ENCODE results near the gene TXK.
A peak's percentile ranks its signal among the peaks of the same experiment; 100 is the strongest.

The TXK gene

GRCh38 chr4:48130100-48130499 is 4.0 kb downstream of the TXK start:
- no peak overlapping the region for H2AFZ ChIP-seq (ENCODE audit: low read depth)
- H4K20me1 ChIP-seq (ENCODE audit: insufficient read depth): no peaks in the 10 kb centered on the region
- H3K27me3 ChIP-seq (ENCODE audit: insufficient read depth, low read depth): no peaks in the 10 kb centered on the region
- H3K4me2 ChIP-seq: no peak overlapping the region
- H3K79me2 ChIP-seq (ENCODE audit: insufficient read depth, low read depth): no peaks in the 10 kb centered on the region
- H3K9ac ChIP-seq: no peak overlapping the region
- H3K36me3 ChIP-seq (ENCODE audit: insufficient read depth): no peaks in the 10 kb centered on the region
- TF ChIP-seq, protein P1, sequence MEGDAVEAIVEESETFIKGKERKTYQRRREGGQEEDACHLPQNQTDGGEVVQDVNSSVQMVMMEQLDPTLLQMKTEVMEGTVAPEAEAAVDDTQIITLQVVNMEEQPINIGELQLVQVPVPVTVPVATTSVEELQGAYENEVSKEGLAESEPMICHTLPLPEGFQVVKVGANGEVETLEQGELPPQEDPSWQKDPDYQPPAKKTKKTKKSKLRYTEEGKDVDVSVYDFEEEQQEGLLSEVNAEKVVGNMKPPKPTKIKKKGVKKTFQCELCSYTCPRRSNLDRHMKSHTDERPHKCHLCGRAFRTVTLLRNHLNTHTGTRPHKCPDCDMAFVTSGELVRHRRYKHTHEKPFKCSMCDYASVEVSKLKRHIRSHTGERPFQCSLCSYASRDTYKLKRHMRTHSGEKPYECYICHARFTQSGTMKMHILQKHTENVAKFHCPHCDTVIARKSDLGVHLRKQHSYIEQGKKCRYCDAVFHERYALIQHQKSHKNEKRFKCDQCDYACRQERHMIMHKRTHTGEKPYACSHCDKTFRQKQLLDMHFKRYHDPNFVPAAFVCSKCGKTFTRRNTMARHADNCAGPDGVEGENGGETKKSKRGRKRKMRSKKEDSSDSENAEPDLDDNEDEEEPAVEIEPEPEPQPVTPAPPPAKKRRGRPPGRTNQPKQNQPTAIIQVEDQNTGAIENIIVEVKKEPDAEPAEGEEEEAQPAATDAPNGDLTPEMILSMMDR (conservative IDR thresholded peaks at IDR 0.05; ENCODE audit: low read depth, low read length): no peak
- H3K27ac ChIP-seq: no peak overlapping the region
- no peak overlapping the region for H3K4me3 ChIP-seq (IDR thresholded peaks at IDR 0.05; ENCODE audit: insufficient read depth, low read depth, low read length)
- peaks cover 20% of the 10 kb centered on the region for H3K4me1 ChIP-seq (ENCODE audit: low read depth, poor library complexity, severe bottlenecking)

DNA sequence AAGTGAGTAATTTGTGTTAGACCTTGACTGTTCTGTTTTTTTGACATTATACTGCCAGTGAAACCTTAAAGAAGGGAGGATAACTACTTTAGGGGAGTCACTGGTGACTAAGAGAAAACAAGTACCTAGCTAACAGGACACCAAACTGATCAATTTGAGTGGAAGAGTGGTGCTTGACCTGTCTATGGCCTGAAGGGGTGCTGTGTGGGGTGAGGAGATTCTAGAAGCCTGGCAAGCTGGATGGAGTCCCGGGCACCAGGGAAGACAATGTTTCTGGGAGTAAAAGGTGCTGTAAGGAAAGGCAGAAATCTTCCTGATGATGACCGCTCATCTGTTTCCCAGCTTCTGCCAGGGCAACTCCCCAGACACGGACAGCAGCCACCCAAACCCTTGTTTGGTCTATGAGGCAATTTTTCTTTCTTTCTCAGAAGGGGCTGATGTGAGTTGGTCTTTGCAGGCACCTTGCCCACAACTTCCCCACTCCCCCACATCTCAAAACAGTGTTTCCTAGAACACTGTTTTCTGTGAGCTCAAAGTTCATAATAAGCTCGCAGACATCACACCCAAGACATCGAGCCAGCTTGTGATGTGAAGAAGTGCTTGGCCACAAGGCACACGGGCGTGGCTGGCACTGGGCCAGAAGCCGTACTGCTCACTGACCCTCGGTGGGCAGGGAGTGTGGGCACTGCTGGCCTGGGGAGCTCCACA is 4.6 kb downstream of the TXK start:
- TF ChIP-seq, protein P1 (conservative IDR thresholded peaks at IDR 0.05; ENCODE audit: low read depth, low read length): no peak
- no peaks in the 10 kb centered on the region for H3K36me3 ChIP-seq (ENCODE audit: insufficient read depth)
- H2AFZ ChIP-seq (ENCODE audit: low read depth): no peak overlapping the region
- H4K20me1 ChIP-seq (ENCODE audit: insufficient read depth): no peaks in the 10 kb centered on the region
- no peaks in the 10 kb centered on the region for H3K27me3 ChIP-seq (ENCODE audit: insufficient read depth, low read depth)
- no peaks in the 10 kb centered on the region for H3K79me2 ChIP-seq (ENCODE audit: insufficient read depth, low read depth)
- no peak overlapping the region for H3K4me2 ChIP-seq
- no peak overlapping the region for H3K9ac ChIP-seq
- no peak overlapping the region for H3K4me3 ChIP-seq (IDR thresholded peaks at IDR 0.05; ENCODE audit: insufficient read depth, low read depth, low read length)
- peaks cover 20% of the 10 kb centered on the region for H3K4me1 ChIP-seq (ENCODE audit: low read depth, poor library complexity, severe bottlenecking)
- H3K27ac ChIP-seq: no peak overlapping the region

DNA sequence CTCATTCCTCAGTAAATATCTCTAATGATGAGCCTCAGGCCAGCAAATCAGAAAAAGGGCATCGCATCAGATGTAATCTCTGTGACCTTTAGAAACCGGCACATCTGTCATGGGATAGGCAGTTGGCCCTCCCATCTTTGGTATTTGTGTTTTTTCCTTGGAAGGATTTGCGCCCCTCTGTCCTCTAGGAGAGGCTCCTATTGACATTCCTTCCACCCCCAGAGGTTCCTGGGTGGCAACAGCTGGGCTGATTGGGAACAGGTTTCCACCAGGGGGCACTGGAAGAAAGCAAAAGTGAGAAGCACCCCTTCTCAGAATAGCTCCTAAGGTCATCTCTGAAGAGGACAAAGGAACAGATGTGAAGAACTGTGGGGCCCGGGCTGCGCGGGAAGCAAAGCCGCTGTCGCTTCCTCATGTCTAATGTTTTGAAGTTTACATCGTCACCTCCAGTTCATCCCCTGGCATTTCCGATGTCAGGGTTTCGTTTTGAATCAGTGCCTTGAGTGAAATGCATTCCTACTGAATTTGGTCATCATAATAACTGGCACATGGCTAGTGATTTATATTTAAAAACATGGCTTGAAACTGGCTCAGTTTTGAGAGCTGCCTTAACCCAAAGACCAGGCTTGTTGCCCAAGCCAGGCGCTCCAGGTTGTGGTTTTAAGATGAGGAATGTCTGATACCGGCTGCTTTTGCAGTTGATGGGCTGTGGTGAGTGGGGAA is 6.2 kb downstream of the TXK start:
- Histone ChIP-seq H2AFZ (ENCODE audit: low read depth) (peak overlapping the region; percentile 28), H4K20me1 (ENCODE audit: insufficient read depth) (no peaks in the 10 kb centered on the region), H3K4me2 (peak overlapping the region; percentile 75), H3K27me3 (ENCODE audit: insufficient read depth, low read depth) (no peaks in the 10 kb centered on the region), H3K36me3 (ENCODE audit: insufficient read depth) (no peaks in the 10 kb centered on the region), H3K79me2 (ENCODE audit: insufficient read depth, low read depth) (no peaks in the 10 kb centered on the region), H3K9ac (peak overlapping the region; percentile 25; the same call in 1 of the 2 replicates), H3K4me1 (ENCODE audit: low read depth, poor library complexity, severe bottlenecking) (peaks cover 20% of the 10 kb centered on the region), H3K27ac (peak overlapping the region; percentile 45), H3K4me3 (IDR thresholded peaks at IDR 0.05; ENCODE audit: insufficient read depth, low read depth, low read length) (no peak overlapping the region)
- TF ChIP-seq, protein P1 (conservative IDR thresholded peaks at IDR 0.05; ENCODE audit: low read depth, low read length): peak; percentile 69

DNA sequence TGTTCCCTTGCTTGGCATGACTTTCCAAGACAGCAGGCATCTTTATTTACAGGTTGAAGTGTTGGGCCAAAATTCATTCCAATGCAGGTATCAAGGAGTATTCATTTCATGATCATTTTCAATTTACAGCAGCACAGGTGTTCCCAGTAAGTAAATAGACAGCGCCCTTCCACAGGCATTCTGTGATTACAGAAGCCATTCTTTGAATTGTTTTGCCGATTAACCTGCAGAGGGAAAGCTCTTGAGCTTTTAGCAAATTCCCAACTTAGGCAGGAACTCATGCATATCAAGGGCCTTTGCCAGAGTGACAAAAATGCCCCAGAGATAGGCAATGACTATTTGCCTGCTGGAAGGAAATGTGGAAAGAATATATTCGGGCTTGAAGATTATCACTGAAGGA is 6.8 kb downstream of the TXK start:
- TF ChIP-seq, protein P1 (conservative IDR thresholded peaks at IDR 0.05; ENCODE audit: low read depth, low read length): no peak
- Histone ChIP-seq H3K27ac (no peak overlapping the region), H3K4me3 (IDR thresholded peaks at IDR 0.05; ENCODE audit: insufficient read depth, low read depth, low read length) (no peak overlapping the region), H4K20me1 (ENCODE audit: insufficient read depth) (no peaks in the 10 kb centered on the region), H3K79me2 (ENCODE audit: insufficient read depth, low read depth) (no peaks in the 10 kb centered on the region), H3K36me3 (ENCODE audit: insufficient read depth) (no peaks in the 10 kb centered on the region), H2AFZ (ENCODE audit: low read depth) (no peak overlapping the region), H3K9ac (no peak overlapping the region), H3K4me2 (peak overlapping the region; percentile 75; the same call in 1 of the 2 replicates), H3K27me3 (ENCODE audit: insufficient read depth, low read depth) (no peaks in the 10 kb centered on the region), H3K4me1 (ENCODE audit: low read depth, poor library complexity, severe bottlenecking) (peaks cover 20% of the 10 kb centered on the region)

All from KMS-11 (cell line).